ENCODE measurements around the gene LRRC56. TPM values are rescaled to one million over a fixed set of nuclear protein-coding genes. Genes with fewer than 3 reads are reported as not detected.

LRRC56 gene
- polyA plus RNA-seq, 3 donors = 0.09 to 0.68 TPM; not detected in 1

DNA sequence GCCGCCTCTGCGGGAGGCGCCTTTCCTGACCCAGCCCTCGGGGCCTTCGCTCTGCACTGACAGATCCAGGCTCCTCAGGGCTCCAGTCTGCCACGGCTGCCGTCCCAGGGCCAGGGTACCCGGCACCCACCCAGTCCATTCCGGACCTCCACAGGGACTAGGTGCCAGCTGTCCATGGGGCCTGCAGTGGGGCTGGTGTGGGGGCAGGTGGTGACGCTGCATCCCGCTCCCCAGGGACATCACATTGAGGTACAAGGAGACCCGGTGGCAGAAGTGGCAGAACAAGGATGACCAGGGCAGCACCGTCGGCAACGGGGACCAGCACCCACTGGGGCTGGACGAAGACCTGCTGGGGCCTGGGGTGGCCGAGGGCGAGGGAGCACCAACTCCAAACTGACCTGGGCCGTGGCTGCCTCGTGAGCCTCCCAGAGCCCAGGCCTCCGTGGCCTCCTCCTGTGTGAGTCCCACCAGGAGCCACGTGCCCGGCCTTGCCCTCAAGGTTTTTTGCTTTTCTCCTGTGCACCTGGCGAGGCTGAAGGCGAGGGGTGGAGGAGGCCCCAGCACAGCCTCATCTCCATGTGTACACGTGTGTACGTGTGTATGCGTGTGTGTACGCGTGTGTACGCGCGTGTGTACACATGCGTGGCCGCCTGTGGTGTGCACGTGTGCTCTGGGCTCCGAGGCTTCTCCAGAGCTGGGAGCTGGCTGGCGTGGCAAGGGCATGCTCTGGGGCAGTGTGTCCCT lies 47.0 kb upstream of the LRRC56 start:
- Mint-ChIP-seq H3K4me3 (no peak overlapping the region), H3K27me3 (ENCODE audit: low read depth in 3 of 3) (peaks cover 0 to 2% (median 0%) of the 10 kb centered on the region in 3 donors), H3K9me3 (no peaks in the 10 kb centered on the region), H3K36me3 (peaks cover 22 to 43% of the 10 kb centered on the region in 2 donors), H3K4me1 (no peaks in the 10 kb centered on the region), H3K27ac (peak overlapping the region in 2 of 7 donors; percentile 21 to 54)
- Histone ChIP-seq H3K4me2 (replicated peaks; ENCODE audit: extremely low read depth, low read length, poor library complexity, severe bottlenecking) (no peak overlapping the region), H3K9ac (ENCODE audit: insufficient read depth, low read length, poor library complexity, severe bottlenecking) (no peak overlapping the region), H3K4me1 (ENCODE audit: control insufficient read depth in 1 of 2, insufficient read depth in 2 of 2, low read length in 2 of 2) (no peaks in the 10 kb centered on the region), H2AFZ (ENCODE audit: insufficient read depth, low read depth, low read length, poor library complexity, severe bottlenecking) (no peak overlapping the region), H3K9me3 (replicated peaks in 1 of 2; ENCODE audit: control insufficient read depth in 1 of 2, insufficient read depth in 1 of 2, low read length in 2 of 2) (peaks cover 0 to 1% of the 10 kb centered on the region in 2 donors), H4K20me1 (ENCODE audit: insufficient read depth, low read length) (peaks cover 27% of the 10 kb centered on the region), H3K4me3 (replicated peaks in 1 of 3; ENCODE audit: low read depth in 2 of 3, low read length in 3 of 3) (no peak overlapping the region), H3K27me3 (ENCODE audit: control insufficient read depth in 2 of 2, insufficient read depth in 2 of 2, low read length in 2 of 2) (no peaks in the 10 kb centered on the region), H3K79me2 (ENCODE audit: insufficient read depth, low read length) (no peaks in the 10 kb centered on the region), H3K36me3 (replicated peaks in 1 of 2; ENCODE audit: control insufficient read depth in 1 of 2, insufficient read depth in 2 of 2, low read length in 2 of 2) (peaks cover 30 to 34% of the 10 kb centered on the region in 2 donors), H3K27ac (ENCODE audit: low read depth in 1 of 2, low read length in 2 of 2) (no peak overlapping the region)
- intact Hi-C loops (cut with micrococcal nuclease) = no loop called here
- no peak for DNase-seq
- no peak for TF ChIP-seq CTCF (IDR thresholded peaks at IDR 0.05)
- 94% methylated on average over 35 of the region's 38 CpGs for WGBS (ENCODE audit: insufficient coverage)

GRCh38 chr11:490930-491260 lies 46.4 kb upstream of the LRRC56 start:
- no peak overlapping the region for H3K27ac ChIP-seq (ENCODE audit: low read depth in 1 of 2, low read length in 2 of 2)
- peaks cover 1% of the 10 kb centered on the region for H3K79me2 ChIP-seq (ENCODE audit: insufficient read depth, low read length)
- peaks cover 33% of the 10 kb centered on the region for H4K20me1 ChIP-seq (ENCODE audit: insufficient read depth, low read length)
- H3K36me3 ChIP-seq (replicated peaks in 1 of 2; ENCODE audit: control insufficient read depth in 1 of 2, insufficient read depth in 2 of 2, low read length in 2 of 2) = peaks cover 35 to 39% of the 10 kb centered on the region in 2 donors
- no peak overlapping the region for H3K9ac ChIP-seq (ENCODE audit: insufficient read depth, low read length, poor library complexity, severe bottlenecking)
- no peak overlapping the region for H3K4me2 ChIP-seq (replicated peaks; ENCODE audit: extremely low read depth, low read length, poor library complexity, severe bottlenecking)
- no peak overlapping the region for H3K4me3 ChIP-seq (replicated peaks in 1 of 3; ENCODE audit: low read depth in 2 of 3, low read length in 3 of 3)
- H3K27ac Mint-ChIP-seq = peak overlapping the region in 2 of 7 donors; percentile 21 to 50
- peaks cover 0 to 2% (median 0%) of the 10 kb centered on the region in 3 donors for H3K27me3 Mint-ChIP-seq (ENCODE audit: low read depth in 3 of 3)
- no peaks in the 10 kb centered on the region for H3K4me1 Mint-ChIP-seq
- H3K36me3 Mint-ChIP-seq = peaks cover 25 to 49% of the 10 kb centered on the region in 2 donors
- H3K4me1 ChIP-seq (ENCODE audit: control insufficient read depth in 1 of 2, insufficient read depth in 2 of 2, low read length in 2 of 2) = no peaks in the 10 kb centered on the region
- WGBS (ENCODE audit: insufficient coverage) = 89% methylated on average over 15 of the region's 15 CpGs
- no peak for TF ChIP-seq CTCF (IDR thresholded peaks at IDR 0.05)
- intact Hi-C loops (cut with micrococcal nuclease) = no loop called here
- no peak overlapping the region for H3K4me3 Mint-ChIP-seq
- no peak for DNase-seq
- no peaks in the 10 kb centered on the region for H3K9me3 Mint-ChIP-seq
- H3K9me3 ChIP-seq (replicated peaks in 1 of 2; ENCODE audit: control insufficient read depth in 1 of 2, insufficient read depth in 1 of 2, low read length in 2 of 2) = no peaks in the 10 kb centered on the region
- H2AFZ ChIP-seq (ENCODE audit: insufficient read depth, low read depth, low read length, poor library complexity, severe bottlenecking) = no peak overlapping the region
- H3K27me3 ChIP-seq (ENCODE audit: control insufficient read depth in 2 of 2, insufficient read depth in 2 of 2, low read length in 2 of 2) = no peaks in the 10 kb centered on the region
